PC-9 (cell line): ENCODE measurements around the gene ANXA2. TPM values are rescaled to one million over a fixed set of nuclear protein-coding genes. Genes with fewer than 3 reads are reported as not detected.
A peak's percentile ranks its signal among the peaks of the same experiment; 100 is the strongest.

ENCODE experiments used
- BruUV-seq: library from RNA; stranded (reverse); fragments of 400-500 nt; replicated peaks from 2 replicates; lab custom pipeline; 2021; lab: Mats Ljungman, UMichigan
- CTCF ChIA-PET: fragments of 300-600 bp; sonication (Branson Sonifier 250); formaldehyde crosslinking; loops from one replicate; lab custom pipeline; 2022; ENCODE audit warnings: antibody characterized with exemption; lab: Charles Lee
- POLR2A ChIA-PET: fragments of 300-600 bp; sonication (Branson Sonifier 250); formaldehyde crosslinking; loops from one replicate; lab custom pipeline; 2022; ENCODE audit warnings: antibody characterized with exemption; ENCODE audit not compliant: unreplicated experiment; lab: Charles Lee
- DNase-seq, 2 experiments: peaks; one replicate each; pipeline versions ENCODE4 v3.0.0 to v3.0.0-alpha.2; 2015 to 2022; ENCODE audit warnings: mixed read lengths in 1 of 2
- H2AFZ ChIP-seq: fragments of 200-600 bp; sonication (generic); 2 replicates; pipeline ENCODE4 v1.8.1; 2017; ENCODE audit warnings: antibody characterized with exemption
- H3F3A ChIP-seq: fragments of 200-600 bp; sonication (generic); 2 replicates; pipeline ENCODE4 v1.8.1; 2017; ENCODE audit warnings: antibody characterized with exemption, mild to moderate bottlenecking, low read depth; ENCODE audit not compliant: insufficient read depth
- H3K27ac ChIP-seq: fragments of 200-600 bp; sonication (generic); 2 replicates; pipeline ENCODE4 v1.6.1; 2016; ENCODE audit warnings: mixed run types
- H3K27me3 ChIP-seq: fragments of 200-600 bp; sonication (generic); 2 replicates; pipeline ENCODE4 v1.6.1; 2016; ENCODE audit warnings: low read depth, mixed run types; ENCODE audit not compliant: insufficient read depth
- H3K36me3 ChIP-seq: fragments of 200-600 bp; sonication (generic); 2 replicates; pipeline ENCODE4 v1.6.1; 2016; ENCODE audit warnings: low read depth, mixed run types
- H3K4me1 ChIP-seq: fragments of 200-600 bp; sonication (generic); replicated peaks from 2 replicates; pipeline ENCODE4 v1.6.1; 2016; ENCODE audit warnings: mixed run types; ENCODE audit not compliant: insufficient read depth
- H3K4me2 ChIP-seq: fragments of 200-600 bp; sonication (generic); 2 replicates; pipeline ENCODE4 v1.6.1; 2017; ENCODE audit warnings: mixed run types
- H3K4me3 ChIP-seq: fragments of 200-600 bp; sonication (generic); 2 replicates; pipeline ENCODE4 v1.6.1; 2016; ENCODE audit warnings: mixed run types
- H3K79me2 ChIP-seq: fragments of 200-600 bp; sonication (generic); 2 replicates; pipeline ENCODE4 v1.6.1; 2017; ENCODE audit warnings: low read depth, mixed run types
- H3K9me2 ChIP-seq: fragments of 200-600 bp; sonication (generic); 2 replicates; pipeline ENCODE4 v1.8.1; 2017; ENCODE audit warnings: mild to moderate bottlenecking; ENCODE audit not compliant: insufficient read depth
- H3K9me3 ChIP-seq: fragments of 200-600 bp; sonication (generic); 2 replicates; pipeline ENCODE4 v1.8.1; 2016; ENCODE audit warnings: low read depth; ENCODE audit not compliant: insufficient read depth
- H4K20me1 ChIP-seq: fragments of 200-600 bp; sonication (generic); 2 replicates; pipeline ENCODE4 v1.8.1; 2017; ENCODE audit not compliant: insufficient read depth
- CTCF ChIP-seq: fragments of 200-600 bp; sonication (generic); conservative IDR thresholded peaks from 2 replicates; pipeline ENCODE4 v1.6.1; 2017; ENCODE audit warnings: mixed run types, antibody characterized with exemption, mild to moderate bottlenecking, moderate library complexity
- EZH2 ChIP-seq: fragments of 200-600 bp; sonication (generic); IDR thresholded peaks from 2 replicates; pipeline ENCODE4 v1.8.0; 2017; ENCODE audit warnings: antibody characterized with exemption, low read depth
- intact Hi-C: fragments of 100-400 bp; cut with micrococcal nuclease; formaldehyde crosslinking; loops from one replicate; pipeline ENCODE4 v1.10.0; 2022; ENCODE audit not compliant: unreplicated experiment
- total RNA-seq: library from RNA; stranded (reverse); gene quantifications from 2 replicates; pipeline ENCODE4 v1.2.3, GENCODE V29; 2021

ANXA2 gene
- total RNA-seq, 1 experiment from 2014 or later, result 1,720 TPM

- Histone ChIP-seq H3K4me2 (peak overlapping the region; percentile 42), H3K9me3 (no peaks in the 10 kb centered on the region), H4K20me1 (no peaks in the 10 kb centered on the region), H3K27me3 (no peaks in the 10 kb centered on the region), H3K9me2 (no peaks in the 10 kb centered on the region), H3K36me3 (no peaks in the 10 kb centered on the region), H2AFZ (no peak overlapping the region), H3K27ac (peak overlapping the region; percentile 97), H3F3A (peaks cover 36% of the 10 kb centered on the region), H3K4me1 (peaks cover 61% of the 10 kb centered on the region), H3K79me2 (peaks cover 53% of the 10 kb centered on the region), H3K4me3 (no peak overlapping the region)
- TF ChIP-seq EZH2 (no peak), CTCF (no peak)
- BruUV-seq, result no TSS peak
- DNase-seq, result no peak
- intact Hi-C loops, result loop anchor here (5.0 kb wide), 1 partner anchor 67 kb away; no protein-coding TSS in a partner anchor
- CTCF ChIA-PET, result interaction anchor here (0.5 to 1.3 kb wide), 4 partner anchors 11 to 684 kb away, joined by 3 to 11 read pairs (median 4); no protein-coding TSS in a partner anchor
- POLR2A ChIA-PET, result interaction anchor here (0.5 to 1.4 kb wide), 13 partner anchors 11 to 1612 kb away, joined by 3 to 24 read pairs (median 6); partner anchors contain the start of gene ANXA2
These were observed 22.5 kb downstream of the ANXA2 start for GRCh38 chr15:60375306-60375705.

- no TSS peak for BruUV-seq
These were observed 23.1 kb downstream of the ANXA2 start for GRCh38 chr15:60374628-60375081.

GRCh38 chr15:60374209-60374608, 23.6 kb downstream of the ANXA2 start:
- no TSS peak for BruUV-seq
- Histone ChIP-seq H4K20me1 (no peaks in the 10 kb centered on the region), H3K36me3 (no peaks in the 10 kb centered on the region), H3K27me3 (no peaks in the 10 kb centered on the region), H3K4me2 (peak overlapping the region; percentile 56), H3K9me2 (no peaks in the 10 kb centered on the region), H2AFZ (no peak overlapping the region), H3K4me3 (no peak overlapping the region; the same call in 1 of the 2 replicates), H3K79me2 (peaks cover 64% of the 10 kb centered on the region), H3K27ac (peak overlapping the region; percentile 97), H3F3A (peaks cover 32% of the 10 kb centered on the region), H3K4me1 (peaks cover 52% of the 10 kb centered on the region), H3K9me3 (no peaks in the 10 kb centered on the region)
- TF ChIP-seq EZH2 (no peak), CTCF (no peak)
- ChIA-PET POLR2A (interaction anchor here (0.9 to 1.4 kb wide), 10 partner anchors 9 to 558 kb away, joined by 3 to 24 read pairs (median 6); partner anchors contain the start of gene ANXA2), CTCF (interaction anchor here (1.0 to 1.3 kb wide), 3 partner anchors 12 to 70 kb away, joined by 3 to 11 read pairs (median 3); no protein-coding TSS in a partner anchor)
- no peak for DNase-seq
- intact Hi-C loops, result loop anchor here (1.0 to 5.0 kb wide), 4 partner anchors 19 to 1097 kb away; no protein-coding TSS in a partner anchor

More at GRCh38 chr15:60374628-60375081, 23.1 kb downstream of the ANXA2 start:
- Histone ChIP-seq H3K79me2 (peaks cover 59% of the 10 kb centered on the region), H4K20me1 (no peaks in the 10 kb centered on the region), H3F3A (peaks cover 32% of the 10 kb centered on the region), H3K4me3 (no peak overlapping the region), H3K9me2 (no peaks in the 10 kb centered on the region), H2AFZ (no peak overlapping the region), H3K27ac (peak overlapping the region; percentile 97), H3K4me2 (peak overlapping the region; percentile 56), H3K27me3 (no peaks in the 10 kb centered on the region), H3K9me3 (no peaks in the 10 kb centered on the region), H3K4me1 (peaks cover 56% of the 10 kb centered on the region), H3K36me3 (no peaks in the 10 kb centered on the region)
- intact Hi-C loops, result loop anchor here (1.0 to 5.0 kb wide), 5 partner anchors 19 to 1097 kb away; no protein-coding TSS in a partner anchor
- peak; percentile 90 to 93 for DNase-seq
- TF ChIP-seq CTCF, result no peak
- no peak for TF ChIP-seq EZH2
- ChIA-PET POLR2A (interaction anchor here (0.5 to 1.4 kb wide), 15 partner anchors 8 to 1611 kb away, joined by 3 to 24 read pairs (median 6); partner anchors contain the start of gene ANXA2), CTCF (interaction anchor here (0.5 to 1.3 kb wide), 5 partner anchors 11 to 683 kb away, joined by 3 to 11 read pairs (median 3); no protein-coding TSS in a partner anchor)
